Measurements from ENCODE around the gene CT45A5. TPM values are rescaled to one million over a fixed set of nuclear protein-coding genes. Genes with fewer than 3 reads are reported as not detected.
"Not testable (repeated sequence)": the region's sequence is repeated elsewhere in the genome, so short reads cannot be mapped to it uniquely, and the experiment has no call there.

CT45A5 gene
- total RNA-seq, 5 donors from 2014 or later (not counting 1 experiment from before 2014, with no cell fraction given), result not detected

DNA sequence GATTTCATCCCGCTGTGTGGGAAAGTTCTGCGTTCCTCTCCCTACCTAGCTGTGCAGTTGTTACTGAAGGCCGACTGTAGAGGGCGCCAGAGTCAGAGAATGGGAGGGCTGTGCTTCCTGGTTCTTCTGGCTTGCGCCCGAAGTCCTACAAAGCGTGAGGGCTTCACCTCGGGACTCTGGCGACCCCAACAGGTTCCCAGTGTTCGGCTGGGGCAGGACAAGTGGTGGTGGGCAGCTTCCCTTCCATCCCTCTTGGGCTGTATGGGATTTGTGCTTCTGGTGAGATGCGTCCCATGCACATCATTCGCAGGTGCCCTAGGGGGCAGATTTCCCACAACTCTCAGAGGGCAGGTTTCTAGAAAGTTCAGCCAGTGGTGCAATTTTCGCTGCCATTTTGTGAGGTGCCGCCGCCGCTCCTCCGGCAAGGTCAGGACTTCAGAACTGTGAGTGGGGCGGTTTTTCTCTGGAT lies 44.6 kb downstream of the CT45A5 start:
- POLR2A ChIA-PET, result no interaction called here
- 36% methylated on average over 9 of the region's 18 CpGs for WGBS (ENCODE audit: insufficient coverage)
- no peaks in the 10 kb centered on the region for H3K9me3 Mint-ChIP-seq
- ATAC-seq (replicated peaks in 1 of 4), result peak in 3 of 4 experiments; percentile 34 to 54 (median 53)
- H3K4me1 Mint-ChIP-seq, result peaks cover 0 to 2% (median 0%) of the 10 kb centered on the region in 3 donors
- peak in 28 of 35 experiments; percentile 2 to 48 (median 20) for DNase-seq
- H3K36me3 Mint-ChIP-seq, result no peaks in the 10 kb centered on the region
- H3K27ac Mint-ChIP-seq, result no peak overlapping the region
- H3K36me3 ChIP-seq (ENCODE audit: control insufficient read depth in 2 of 2, extremely low read depth in 1 of 2, insufficient read depth in 1 of 2, low read length in 1 of 2), result no peaks in the 10 kb centered on the region
- peaks cover 0 to 12% of the 10 kb centered on the region in 2 donors for H3K27me3 Mint-ChIP-seq
- H3K4me1 ChIP-seq (ENCODE audit: control insufficient read depth in 1 of 2, extremely low read depth in 1 of 2, insufficient read depth in 2 of 2, low read length in 2 of 2), result no peaks in the 10 kb centered on the region
- H3K4me3 ChIP-seq (ENCODE audit: control insufficient read depth in 1 of 2, extremely low read depth in 1 of 2, low read length in 1 of 2), result no peak overlapping the region
- no peak overlapping the region for H3K27ac ChIP-seq (ENCODE audit: low read length)
- H3K9me3 ChIP-seq, result no peaks in the 10 kb centered on the region
- CTCF ChIA-PET, result no interaction called here
- no peaks in the 10 kb centered on the region for H3K27me3 ChIP-seq (replicated peaks in 1 of 2; ENCODE audit: control insufficient read depth in 2 of 2, extremely low read depth in 1 of 2, insufficient read depth in 2 of 2, low read length in 1 of 2)
- no peak overlapping the region for H3K4me3 Mint-ChIP-seq

- WGBS (ENCODE audit: insufficient coverage), result 11% methylated on average over 3 of the region's 4 CpGs
Observed at GRCh38 chrX:135737366-135738071, 47.8 kb downstream of the CT45A5 start.

DNA sequence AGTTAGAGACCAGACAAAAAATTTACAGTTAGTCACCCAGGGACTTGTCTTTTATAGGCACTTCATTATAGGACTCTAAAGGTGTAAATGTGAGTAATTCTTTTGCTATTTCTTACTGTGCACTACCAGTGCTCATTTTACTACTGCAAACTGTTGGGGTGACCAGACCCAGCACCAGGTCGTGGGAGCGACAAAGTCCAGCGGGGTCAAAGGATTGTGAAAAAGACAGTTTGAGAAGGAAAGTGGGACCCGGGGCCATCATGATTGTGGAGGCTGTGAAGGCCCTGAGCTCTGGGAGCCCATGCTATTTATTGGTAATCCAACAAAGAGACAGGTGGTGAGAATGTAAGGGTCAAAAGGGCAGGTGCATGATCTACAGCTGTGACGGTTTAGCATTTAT lies 50.6 kb downstream of the CT45A5 start:
- WGBS (ENCODE audit: insufficient coverage), result no CpG with 5 or more reads among the region's 5 CpGs
- POLR2A ChIA-PET, result not testable (repeated sequence)

More at GRCh38 chrX:135737366-135738071, 47.8 kb downstream of the CT45A5 start:
- ChIA-PET POLR2A (no interaction called here), CTCF (no interaction called here)
- Histone ChIP-seq H3K4me3 (ENCODE audit: control insufficient read depth in 1 of 2, extremely low read depth in 1 of 2, low read length in 1 of 2) (no peak overlapping the region), H3K4me1 (ENCODE audit: control insufficient read depth in 1 of 2, extremely low read depth in 1 of 2, insufficient read depth in 2 of 2, low read length in 2 of 2) (no peaks in the 10 kb centered on the region), H3K36me3 (ENCODE audit: control insufficient read depth in 2 of 2, extremely low read depth in 1 of 2, insufficient read depth in 1 of 2, low read length in 1 of 2) (no peaks in the 10 kb centered on the region), H3K27ac (ENCODE audit: low read length) (no peak overlapping the region), H3K27me3 (replicated peaks in 1 of 2; ENCODE audit: control insufficient read depth in 2 of 2, extremely low read depth in 1 of 2, insufficient read depth in 2 of 2, low read length in 1 of 2) (no peaks in the 10 kb centered on the region), H3K9me3 (no peaks in the 10 kb centered on the region)
- H3K4me3 Mint-ChIP-seq, result no peak overlapping the region
- DNase-seq, result peak in 1 of 35 experiments; percentile 1
- peaks cover 0 to 2% (median 0%) of the 10 kb centered on the region in 3 donors for H3K4me1 Mint-ChIP-seq
- no peak overlapping the region for H3K27ac Mint-ChIP-seq
- no peaks in the 10 kb centered on the region for H3K36me3 Mint-ChIP-seq
- H3K27me3 Mint-ChIP-seq, result peaks cover 0 to 10% of the 10 kb centered on the region in 2 donors
- H3K9me3 Mint-ChIP-seq, result no peaks in the 10 kb centered on the region
- ATAC-seq (replicated peaks in 1 of 4), result no peak

More for the DNA sequence above, 50.6 kb downstream of the CT45A5 start:
- H3K4me3 Mint-ChIP-seq; DNase-seq; H3K27me3 ChIP-seq (replicated peaks in 1 of 2; ENCODE audit: control insufficient read depth in 2 of 2, extremely low read depth in 1 of 2, insufficient read depth in 2 of 2, low read length in 1 of 2); H3K36me3 ChIP-seq (ENCODE audit: control insufficient read depth in 2 of 2, extremely low read depth in 1 of 2, insufficient read depth in 1 of 2, low read length in 1 of 2); H3K9me3 Mint-ChIP-seq; H3K9me3 ChIP-seq; H3K27me3 Mint-ChIP-seq; H3K4me3 ChIP-seq (ENCODE audit: control insufficient read depth in 1 of 2, extremely low read depth in 1 of 2, low read length in 1 of 2); H3K4me1 Mint-ChIP-seq; ATAC-seq (replicated peaks in 1 of 4); H3K27ac ChIP-seq (ENCODE audit: low read length); CTCF ChIA-PET; H3K36me3 Mint-ChIP-seq; H3K27ac Mint-ChIP-seq; H3K4me1 ChIP-seq (ENCODE audit: control insufficient read depth in 1 of 2, extremely low read depth in 1 of 2, insufficient read depth in 2 of 2, low read length in 2 of 2): not testable (repeated sequence)

Other genes with a start within 250 kb of the CT45A5 start
- gene CT45A1, start 71.9 kb downstream of the CT45A5 start, total RNA-seq, result not detected
- gene CT45A3, start 17.3 kb downstream of the CT45A5 start, total RNA-seq, result not detected
- gene CT45A6, start 17.3 kb upstream of the CT45A5 start, total RNA-seq, result not detected
- not detected for gene CT45A2, start 34.5 kb upstream of the CT45A5 start, total RNA-seq
- gene CT45A7, start 51.8 kb upstream of the CT45A5 start, total RNA-seq, result not detected
- gene CT45A8, start 69.0 kb upstream of the CT45A5 start, total RNA-seq, result not detected
- not detected for gene CT45A9, start 86.3 kb upstream of the CT45A5 start, total RNA-seq
- gene CT45A10, start 107.9 kb upstream of the CT45A5 start, total RNA-seq, result not detected
- not detected for gene SAGE1, start 108.2 kb upstream of the CT45A5 start, total RNA-seq
- gene MMGT1, start 188.5 kb upstream of the CT45A5 start, total RNA-seq, result 10 to 100 TPM; 21.1 to 27.7 (median 23.5) TPM
- 10 to 100 TPM; 15.5 to 23.9 (median 17.3) TPM for gene SLC9A6, start 199.9 kb upstream of the CT45A5 start, total RNA-seq

Data from T-cell (primary cell).